Activated naive CD4-positive, alpha-beta T cell treated with anti-CD3 and anti-CD28 coated beads, Interleukin-2, amount 10 ng/mL, durations not matched to agents 7 days and 5 days (primary cell): ENCODE data around the gene CLINT1.
"Not testable (repeated sequence)": the region's sequence is repeated elsewhere in the genome, so short reads cannot be mapped to it uniquely, and the experiment has no call there.

Experiments
- CTCF ChIA-PET: fragments of 350-600 bp; sonication (Branson Sonifier 250); formaldehyde crosslinking; loops from one replicate; lab custom pipeline; 2021; ENCODE audit warnings: antibody characterized with exemption; lab: Charles Lee
- DNase-seq: peaks from one replicate; pipeline ENCODE4 v3.0.0-alpha.2; 2020
- H3K27ac Mint-ChIP-seq: one replicate; pipeline ENCODE4 v1.8.0; 2021; ENCODE audit warnings: mild to moderate bottlenecking, moderate library complexity, mixed read lengths
- H3K27me3 Mint-ChIP-seq: one replicate; pipeline ENCODE4 v1.8.0; 2021; ENCODE audit warnings: mild to moderate bottlenecking, mixed read lengths
- H3K36me3 Mint-ChIP-seq: one replicate; pipeline ENCODE4 v1.8.0; 2021; ENCODE audit warnings: mixed read lengths
- H3K4me1 Mint-ChIP-seq: one replicate; pipeline ENCODE4 v1.8.0; 2021; ENCODE audit warnings: mixed read lengths
- H3K4me3 Mint-ChIP-seq: one replicate; pipeline ENCODE4 v1.8.0; 2021; ENCODE audit warnings: mild to moderate bottlenecking, moderate library complexity, mixed read lengths
- H3K9me3 Mint-ChIP-seq: one replicate; pipeline ENCODE4 v1.8.0; 2021; ENCODE audit warnings: mixed read lengths

CLINT1 gene

GRCh38 chr5:157858527-157859226 lies at the start of gene CLINT1:
CLINT1 (minus strand) TSS chr5:157859145; CDS start chr5:157858970, 175 bp downstream.
- CTCF ChIA-PET: interaction anchor here (0.6 to 2.7 kb wide), 2 partner anchors 59 to 90 kb away, joined by 3 to 11 read pairs; no protein-coding TSS in a partner anchor
- Mint-ChIP-seq H3K4me1 (peaks cover 73% of the 10 kb centered on the region), H3K27me3 (no peaks in the 10 kb centered on the region)

GRCh38 chr5:157908459-157908858 lies 49.5 kb upstream of the CLINT1 start:
- H3K27ac Mint-ChIP-seq: no peak overlapping the region
- CTCF ChIA-PET: interaction anchor here (0.6 to 1.1 kb wide), 5 partner anchors 10 to 240 kb away, joined by 3 to 4 read pairs (median 3); no protein-coding TSS in a partner anchor
- peaks cover 10% of the 10 kb centered on the region for H3K27me3 Mint-ChIP-seq
- H3K36me3 Mint-ChIP-seq: no peaks in the 10 kb centered on the region
- no peaks in the 10 kb centered on the region for H3K4me1 Mint-ChIP-seq
- no peak overlapping the region for H3K4me3 Mint-ChIP-seq
- no peak for DNase-seq
- H3K9me3 Mint-ChIP-seq: no peaks in the 10 kb centered on the region

More at GRCh38 chr5:157858527-157859226, at the start of gene CLINT1:
- DNase-seq: peak; percentile 93
- H3K9me3 Mint-ChIP-seq: no peaks in the 10 kb centered on the region
- peak within 1 kb of the TSS; percentile 94 for H3K27ac Mint-ChIP-seq
- peak within 1 kb of the TSS; percentile 93 for H3K4me3 Mint-ChIP-seq
- H3K36me3 Mint-ChIP-seq: peaks cover 17% of the 10 kb centered on the region

- DNase-seq: no peak
- CTCF ChIA-PET: interaction anchor here (0.6 to 1.2 kb wide), 4 partner anchors 9 to 137 kb away, joined by 3 to 5 read pairs (median 4); no protein-coding TSS in a partner anchor
- Mint-ChIP-seq H3K9me3 (no peaks in the 10 kb centered on the region), H3K36me3 (no peaks in the 10 kb centered on the region), H3K4me1 (no peaks in the 10 kb centered on the region), H3K27ac (no peak overlapping the region), H3K4me3 (no peak overlapping the region), H3K27me3 (peaks cover 7% of the 10 kb centered on the region)
These were observed 48.5 kb upstream of the CLINT1 start for GRCh38 chr5:157907479-157907878.

GRCh38 chr5:157903117-157903450 lies 44.1 kb upstream of the CLINT1 start:
- Mint-ChIP-seq H3K4me1 (no peaks in the 10 kb centered on the region), H3K27ac (no peak overlapping the region), H3K27me3 (peaks cover 8% of the 10 kb centered on the region), H3K9me3 (no peaks in the 10 kb centered on the region), H3K4me3 (no peak overlapping the region), H3K36me3 (no peaks in the 10 kb centered on the region)
- CTCF ChIA-PET: no interaction called here
- no peak for DNase-seq

DNA sequence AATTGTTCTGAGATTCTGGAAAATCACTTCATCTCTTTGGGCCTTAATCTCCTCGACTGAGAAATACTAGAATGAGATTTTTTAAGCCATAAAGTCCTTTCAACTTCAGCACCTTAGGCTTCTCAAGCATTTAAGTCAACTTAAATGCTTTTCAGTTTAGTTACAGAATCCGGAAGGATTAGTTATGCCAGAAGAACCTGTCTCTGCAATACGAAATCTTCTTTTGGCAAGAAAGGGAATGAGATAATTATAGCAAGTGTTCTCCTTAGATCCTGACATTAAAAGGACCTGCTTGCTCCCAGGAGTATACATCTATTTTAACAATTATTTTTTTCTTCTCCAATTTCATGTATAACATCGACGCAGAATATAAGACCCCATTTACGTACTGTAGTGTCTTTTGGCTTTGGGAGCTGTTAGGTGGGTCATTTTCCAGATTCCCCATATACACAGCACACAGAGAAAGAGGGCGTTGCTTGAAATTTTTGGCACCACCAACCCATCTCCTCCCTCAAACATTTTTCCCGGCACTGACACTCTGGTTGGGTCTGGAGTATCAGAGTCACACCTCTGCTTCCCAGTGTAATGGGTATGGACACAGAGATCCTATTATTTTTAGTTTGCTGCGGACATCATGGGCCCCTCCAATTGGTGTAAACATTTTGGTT lies 43.6 kb upstream of the CLINT1 start:
- DNase-seq: no peak
- Mint-ChIP-seq H3K4me3 (no peak overlapping the region), H3K36me3 (no peaks in the 10 kb centered on the region), H3K9me3 (no peaks in the 10 kb centered on the region), H3K27ac (no peak overlapping the region), H3K4me1 (no peaks in the 10 kb centered on the region), H3K27me3 (peaks cover 8% of the 10 kb centered on the region)
- CTCF ChIA-PET: no interaction called here

DNA sequence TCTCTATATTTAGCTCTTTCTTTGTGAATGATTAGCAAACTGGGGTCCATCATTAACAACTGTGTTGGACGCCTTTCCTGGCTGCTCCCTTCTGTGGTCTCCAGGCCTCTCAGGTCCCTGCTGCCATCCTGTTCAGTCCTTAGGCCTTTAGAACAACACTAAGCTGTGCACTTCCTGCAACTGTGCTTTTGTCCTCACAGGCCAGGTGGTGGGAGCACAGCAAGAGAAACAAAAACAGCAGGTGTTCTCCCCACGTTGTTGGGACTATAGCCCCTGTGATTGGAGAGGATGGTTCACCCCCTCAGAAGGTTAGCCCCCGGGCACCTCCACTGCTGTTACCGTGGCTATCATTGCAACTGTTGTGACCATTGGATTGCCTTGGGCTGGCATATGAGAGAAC lies 41.7 kb upstream of the CLINT1 start:
- no peaks in the 10 kb centered on the region for H3K4me1 Mint-ChIP-seq
- no peaks in the 10 kb centered on the region for H3K36me3 Mint-ChIP-seq
- no peaks in the 10 kb centered on the region for H3K9me3 Mint-ChIP-seq
- peaks cover 5% of the 10 kb centered on the region for H3K27me3 Mint-ChIP-seq
- no peak overlapping the region for H3K27ac Mint-ChIP-seq
- DNase-seq: no peak
- CTCF ChIA-PET: no interaction called here
- H3K4me3 Mint-ChIP-seq: no peak overlapping the region

- no peaks in the 10 kb centered on the region for H3K9me3 Mint-ChIP-seq
- no peak for DNase-seq
- H3K27me3 Mint-ChIP-seq: no peaks in the 10 kb centered on the region
- CTCF ChIA-PET: no interaction called here
- H3K4me1 Mint-ChIP-seq: peaks cover 18% of the 10 kb centered on the region
- no peak overlapping the region for H3K27ac Mint-ChIP-seq
- no peaks in the 10 kb centered on the region for H3K36me3 Mint-ChIP-seq
- no peak overlapping the region for H3K4me3 Mint-ChIP-seq
These were observed 34.7 kb upstream of the CLINT1 start for GRCh38 chr5:157893611-157894010.

GRCh38 chr5:157892974-157893373 lies 34.0 kb upstream of the CLINT1 start:
- Mint-ChIP-seq H3K36me3 (no peaks in the 10 kb centered on the region), H3K4me1 (peaks cover 18% of the 10 kb centered on the region), H3K4me3 (no peak overlapping the region), H3K27me3 (no peaks in the 10 kb centered on the region), H3K27ac (no peak overlapping the region), H3K9me3 (no peaks in the 10 kb centered on the region)
- DNase-seq: no peak
- CTCF ChIA-PET: no interaction called here

DNA sequence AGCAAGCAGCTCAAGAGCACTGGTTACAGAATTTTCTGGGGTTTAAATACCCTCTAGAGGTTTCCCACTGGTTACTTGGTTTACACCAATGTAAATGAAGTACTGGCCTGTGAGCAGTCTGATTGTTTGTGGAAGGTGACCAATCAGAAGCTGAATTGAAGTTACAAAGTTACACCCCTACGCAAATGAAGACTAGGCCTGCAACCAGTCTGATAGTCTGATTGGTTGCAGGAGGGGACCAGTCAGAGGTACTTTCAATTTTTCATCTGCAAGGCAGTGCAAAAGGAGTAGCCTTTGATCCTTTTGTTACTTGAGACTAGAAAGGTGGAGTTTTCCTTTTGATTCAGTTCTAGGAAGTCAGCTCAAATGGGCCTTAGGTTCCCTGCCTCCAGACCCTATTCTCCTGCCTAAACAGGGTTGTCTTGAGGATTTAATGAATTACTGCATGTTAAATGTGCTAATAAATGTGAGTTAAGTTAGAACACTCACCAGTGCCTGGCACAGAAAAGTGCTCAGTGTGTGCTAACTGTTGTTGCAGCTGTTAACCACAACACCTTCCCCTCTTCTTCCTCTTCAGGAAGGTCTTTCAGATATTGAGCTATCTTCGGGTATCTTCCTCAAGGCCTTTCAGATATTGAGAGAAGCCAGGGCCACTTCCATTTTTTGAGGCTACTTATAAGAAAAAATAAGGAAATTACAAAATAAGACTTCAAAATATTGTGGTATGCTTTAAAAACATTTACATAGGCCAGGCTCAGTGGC lies 32.1 kb upstream of the CLINT1 start:
- Mint-ChIP-seq H3K4me3 (no peak overlapping the region), H3K9me3 (peaks cover 4% of the 10 kb centered on the region), H3K36me3 (no peaks in the 10 kb centered on the region), H3K27me3 (no peaks in the 10 kb centered on the region), H3K27ac (peak overlapping the region; percentile 73), H3K4me1 (peaks cover 18% of the 10 kb centered on the region)
- CTCF ChIA-PET: interaction anchor here (0.7 to 1.3 kb wide), 2 partner anchors 27 to 71 kb away, joined by 3 read pairs; no protein-coding TSS in a partner anchor
- DNase-seq: no peak

DNA sequence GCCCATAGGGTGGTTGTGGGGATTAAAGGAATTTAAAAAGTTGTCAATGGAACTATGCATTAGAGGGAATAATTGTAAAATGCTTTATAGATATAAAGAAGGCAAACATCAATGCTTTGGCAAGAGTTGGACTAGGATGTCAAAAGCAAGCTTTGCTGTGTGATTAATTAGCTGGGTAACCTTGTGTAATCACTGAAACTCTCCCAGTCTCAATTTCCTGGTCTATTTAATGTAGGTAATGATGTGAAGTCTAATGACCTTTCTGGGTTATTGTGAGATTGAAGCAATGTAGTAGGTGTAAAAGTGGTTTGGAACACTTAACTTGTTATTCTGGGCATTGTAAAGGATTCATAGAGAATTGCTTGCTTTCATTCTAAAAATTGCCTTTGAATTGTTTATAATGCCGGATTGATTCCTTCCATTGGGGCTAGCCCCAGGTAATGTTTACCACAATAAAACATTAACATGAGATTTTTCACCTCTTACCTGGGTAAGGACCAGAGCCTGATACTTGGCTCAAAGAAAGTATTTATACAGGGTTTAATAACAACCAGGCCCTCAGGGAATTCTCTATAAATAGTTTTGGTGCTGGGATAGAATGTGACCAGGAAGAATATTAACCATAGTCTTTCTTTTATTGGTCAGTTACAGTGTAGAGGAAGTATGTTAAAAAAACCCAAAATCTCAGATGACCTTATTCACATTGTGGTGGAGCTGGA lies 30.0 kb upstream of the CLINT1 start:
- H3K9me3 Mint-ChIP-seq: peaks cover 4% of the 10 kb centered on the region

DNA sequence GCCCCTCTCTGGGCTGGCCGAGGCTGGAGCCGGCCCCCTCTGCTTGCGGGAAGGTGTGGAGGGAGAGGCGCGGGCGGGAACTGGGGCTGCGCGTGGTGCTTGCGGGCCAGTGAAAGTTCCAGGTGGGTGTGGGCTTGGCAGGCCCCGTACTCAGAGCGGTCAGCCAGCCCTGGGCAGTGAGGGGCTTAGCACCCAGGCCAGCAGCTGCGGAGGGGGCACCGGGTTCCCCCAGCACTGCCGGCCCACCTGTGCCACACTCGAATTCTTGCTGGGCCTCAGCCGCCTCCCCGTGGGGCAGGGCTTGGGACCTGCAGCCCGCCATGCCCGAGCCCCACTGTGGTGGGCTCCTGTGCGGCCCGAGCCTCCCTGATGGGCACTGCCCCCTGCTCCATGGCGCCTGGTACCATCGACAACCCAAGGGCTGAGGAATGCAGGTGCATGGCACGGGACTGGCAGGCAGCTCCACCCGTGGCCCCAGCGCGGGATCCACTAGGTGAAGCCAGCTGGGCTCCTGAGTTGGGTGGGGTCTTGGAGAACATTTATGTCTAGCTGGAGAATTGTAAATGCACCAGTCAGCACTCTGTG lies 27.9 kb upstream of the CLINT1 start:
- CTCF ChIA-PET: no interaction called here
- peaks cover 4% of the 10 kb centered on the region for H3K9me3 Mint-ChIP-seq
- no peaks in the 10 kb centered on the region for H3K27me3 Mint-ChIP-seq
- no peak overlapping the region for H3K4me3 Mint-ChIP-seq
- H3K27ac Mint-ChIP-seq: no peak overlapping the region
- no peaks in the 10 kb centered on the region for H3K36me3 Mint-ChIP-seq
- peaks cover 15% of the 10 kb centered on the region for H3K4me1 Mint-ChIP-seq
- DNase-seq: no peak

More for the DNA sequence above, 30.0 kb upstream of the CLINT1 start:
- no peaks in the 10 kb centered on the region for H3K36me3 Mint-ChIP-seq
- DNase-seq: no peak
- H3K27ac Mint-ChIP-seq: no peak overlapping the region
- no peaks in the 10 kb centered on the region for H3K27me3 Mint-ChIP-seq
- H3K4me1 Mint-ChIP-seq: peaks cover 18% of the 10 kb centered on the region
- no peak overlapping the region for H3K4me3 Mint-ChIP-seq
- CTCF ChIA-PET: no interaction called here

- H3K27ac Mint-ChIP-seq, CTCF ChIA-PET, H3K4me1 Mint-ChIP-seq, H3K36me3 Mint-ChIP-seq, H3K27me3 Mint-ChIP-seq, H3K9me3 Mint-ChIP-seq, DNase-seq, H3K4me3 Mint-ChIP-seq: not testable (repeated sequence)
These were observed 26.1 kb upstream of the CLINT1 start for GRCh38 chr5:157885051-157885450.

GRCh38 chr5:157881498-157881897 lies 22.6 kb upstream of the CLINT1 start:
- H3K36me3 Mint-ChIP-seq, DNase-seq, H3K4me1 Mint-ChIP-seq, H3K9me3 Mint-ChIP-seq, H3K4me3 Mint-ChIP-seq, H3K27me3 Mint-ChIP-seq, H3K27ac Mint-ChIP-seq, CTCF ChIA-PET: not testable (repeated sequence)
